Stomach smooth muscle (tissue), 2 donors: ENCODE measurements around the gene MORN1.

Source experiments
- H3K27ac ChIP-seq: one replicate; pipeline ENCODE4 v1.7.0; 2013; ENCODE audit warnings: mild to moderate bottlenecking, low read length, inconsistent platforms
- H3K27me3 ChIP-seq, 2 donors: one replicate each; pipeline ENCODE4 v1.7.0; 2013; ENCODE audit warnings: low read length in 2 of 2; ENCODE audit not compliant: insufficient read depth in 2 of 2, control insufficient read depth in 1 of 2
- H3K36me3 ChIP-seq, 2 donors: one replicate each; pipeline ENCODE4 v1.7.0; 2013; ENCODE audit warnings: low read length in 2 of 2; ENCODE audit not compliant: control insufficient read depth in 2 of 2, insufficient read depth in 2 of 2
- H3K4me1 ChIP-seq: one replicate; pipeline ENCODE4 v1.7.0; 2013; ENCODE audit warnings: low read length; ENCODE audit not compliant: control insufficient read depth, insufficient read depth
- H3K4me3 ChIP-seq, 2 donors: one replicate each; pipeline ENCODE4 v1.7.0; 2013; ENCODE audit warnings: low read length in 2 of 2
- H3K9ac ChIP-seq, 2 donors: one replicate each; pipeline ENCODE4 v1.7.0; 2013; ENCODE audit warnings: low read length in 2 of 2, mild to moderate bottlenecking in 1 of 2
- H3K9me3 ChIP-seq, 2 donors: one replicate each; pipeline ENCODE4 v1.7.0; 2013; ENCODE audit warnings: low read length in 2 of 2; ENCODE audit not compliant: control insufficient read depth in 2 of 2
- donor health status: healthy.
- donor health status: Pancreatic carcinoma.

Gene MORN1

GRCh38 chr1:2304921-2305681 lies 86.3 kb downstream of the MORN1 start:
- Histone ChIP-seq H3K9ac (no peak overlapping the region), H3K36me3 (peaks cover 33% of the 10 kb centered on the region in 2 donors), H3K4me3 (peak overlapping the region; percentile 25 to 29), H3K27ac (peak overlapping the region; percentile 55), H3K27me3 (no peaks in the 10 kb centered on the region), H3K4me1 (peaks cover 51% of the 10 kb centered on the region), H3K9me3 (no peaks in the 10 kb centered on the region)

DNA sequence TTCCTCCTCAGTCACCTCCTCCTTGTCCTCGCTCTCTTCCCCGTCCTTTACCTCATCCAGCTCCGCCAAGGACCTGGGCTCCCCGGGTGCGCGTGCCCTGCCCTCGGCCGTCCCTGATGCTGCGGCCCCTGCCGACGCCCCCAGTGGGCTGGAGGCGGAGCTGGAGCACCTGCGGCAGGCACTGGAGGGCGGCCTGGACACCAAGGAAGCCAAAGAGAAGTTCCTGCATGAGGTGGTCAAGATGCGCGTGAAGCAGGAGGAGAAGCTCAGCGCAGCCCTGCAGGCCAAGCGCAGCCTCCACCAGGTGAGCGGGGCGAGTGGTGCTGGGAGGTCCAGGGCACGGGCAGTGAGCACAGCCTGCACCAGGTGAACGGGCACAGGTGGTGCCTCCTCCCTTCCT lies 87.1 kb downstream of the MORN1 start:
- H3K27me3 ChIP-seq, result no peaks in the 10 kb centered on the region
- H3K27ac ChIP-seq, result peak overlapping the region; percentile 55
- H3K9ac ChIP-seq, result no peak overlapping the region
- H3K4me3 ChIP-seq, result peak overlapping the region in 1 of 2 donors; percentile 25
- H3K36me3 ChIP-seq, result peaks cover 33% of the 10 kb centered on the region in 2 donors
- H3K9me3 ChIP-seq, result no peaks in the 10 kb centered on the region
- peaks cover 58% of the 10 kb centered on the region for H3K4me1 ChIP-seq

DNA sequence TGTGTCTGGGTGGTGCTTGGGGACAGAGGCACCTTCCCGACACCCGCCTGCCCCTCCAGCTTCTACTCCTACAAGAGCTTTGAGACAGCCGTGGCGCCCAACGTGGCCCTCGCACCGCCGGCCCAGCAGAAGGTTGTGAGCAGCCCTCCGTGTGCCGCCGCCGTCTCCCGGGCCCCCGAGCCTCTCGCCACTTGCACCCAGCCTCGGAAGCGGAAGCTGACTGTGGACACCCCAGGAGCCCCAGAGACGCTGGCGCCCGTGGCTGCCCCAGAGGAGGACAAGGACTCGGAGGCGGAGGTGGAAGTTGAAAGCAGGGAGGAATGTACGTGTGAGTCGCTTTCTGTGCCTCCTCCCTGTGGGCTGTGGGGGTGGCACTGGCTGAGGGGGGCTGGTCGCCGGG lies 87.6 kb downstream of the MORN1 start:
- peaks cover 30 to 32% of the 10 kb centered on the region in 2 donors for H3K36me3 ChIP-seq
- H3K4me3 ChIP-seq, result no peak overlapping the region
- no peaks in the 10 kb centered on the region for H3K9me3 ChIP-seq
- no peaks in the 10 kb centered on the region for H3K27me3 ChIP-seq
- peaks cover 63% of the 10 kb centered on the region for H3K4me1 ChIP-seq
- no peak overlapping the region for H3K9ac ChIP-seq
- H3K27ac ChIP-seq, result no peak overlapping the region

DNA sequence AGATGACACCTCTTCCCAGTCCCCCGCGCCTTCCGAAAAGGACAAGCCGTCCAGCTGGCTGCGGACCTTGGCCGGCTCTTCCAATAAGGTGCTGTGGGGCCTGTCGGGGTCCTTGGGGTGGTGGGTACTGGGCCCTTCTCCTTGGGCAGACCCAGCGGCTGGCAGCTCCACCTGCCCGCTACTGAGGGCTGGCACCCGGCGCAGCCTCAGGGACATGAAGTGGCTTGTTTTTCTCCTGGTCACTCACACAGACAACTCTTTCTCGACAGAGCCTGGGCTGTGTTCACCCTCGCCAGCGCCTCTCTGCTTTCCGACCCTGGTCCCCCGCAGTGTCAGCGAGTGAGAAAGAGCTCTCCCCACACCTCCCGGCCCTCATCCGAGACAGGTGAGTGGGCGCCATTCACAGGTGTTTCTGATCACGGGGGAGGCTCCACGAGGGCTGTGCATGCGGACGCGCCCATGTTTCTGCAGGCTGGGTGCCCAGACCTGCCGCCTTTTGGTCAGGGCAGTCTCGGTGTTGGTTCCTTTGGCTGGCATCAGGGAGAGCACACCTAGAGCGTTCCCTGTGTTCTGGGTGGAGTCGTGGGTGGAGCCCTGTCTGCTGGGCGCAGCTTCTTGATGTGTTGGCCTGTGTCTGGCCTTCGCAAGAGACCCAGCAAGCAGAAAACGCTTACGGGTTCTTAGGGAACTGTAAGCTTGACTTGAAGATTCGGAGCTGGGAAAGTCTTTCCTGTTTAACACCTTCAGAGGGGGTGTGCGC lies 88.2 kb downstream of the MORN1 start:
- Histone ChIP-seq H3K4me1 (peaks cover 68% of the 10 kb centered on the region), H3K4me3 (no peak overlapping the region), H3K9me3 (no peaks in the 10 kb centered on the region), H3K27me3 (no peaks in the 10 kb centered on the region), H3K36me3 (peaks cover 25 to 27% of the 10 kb centered on the region in 2 donors), H3K9ac (no peak overlapping the region), H3K27ac (no peak overlapping the region)

DNA sequence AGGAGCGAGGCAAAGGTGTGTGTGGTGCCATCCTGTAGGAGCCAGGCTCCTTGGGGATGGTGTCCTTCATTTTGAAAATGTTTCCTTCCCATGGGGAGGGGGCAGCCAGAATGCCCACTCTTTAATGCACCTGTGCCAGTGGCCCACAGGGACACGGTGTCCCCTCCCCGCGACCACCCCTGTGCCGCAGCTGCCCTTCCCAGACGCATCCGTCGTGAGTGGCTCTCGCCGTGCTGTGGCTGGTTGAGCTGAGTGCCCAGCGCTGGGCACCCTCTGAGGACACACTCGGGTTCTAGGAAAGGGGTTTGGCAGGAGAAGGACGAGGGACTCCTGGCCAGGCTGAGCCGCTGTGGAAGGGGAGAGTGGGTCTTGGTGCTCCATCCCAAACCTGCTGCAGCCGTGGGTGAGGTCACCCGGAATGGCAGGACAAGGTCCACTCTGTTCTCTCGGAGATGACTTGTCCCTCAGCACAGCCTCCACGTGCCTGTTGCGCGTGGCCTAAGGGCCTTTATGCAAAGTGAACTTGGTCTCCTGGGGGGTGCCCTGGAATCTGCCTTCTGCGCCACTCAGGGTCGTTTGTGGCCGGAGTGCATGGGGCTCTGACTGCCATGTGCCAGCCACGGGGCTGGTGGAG lies 88.9 kb downstream of the MORN1 start:
- Histone ChIP-seq H3K36me3 (peaks cover 19% of the 10 kb centered on the region in 2 donors), H3K4me1 (peaks cover 76% of the 10 kb centered on the region), H3K27ac (no peak overlapping the region)

DNA sequence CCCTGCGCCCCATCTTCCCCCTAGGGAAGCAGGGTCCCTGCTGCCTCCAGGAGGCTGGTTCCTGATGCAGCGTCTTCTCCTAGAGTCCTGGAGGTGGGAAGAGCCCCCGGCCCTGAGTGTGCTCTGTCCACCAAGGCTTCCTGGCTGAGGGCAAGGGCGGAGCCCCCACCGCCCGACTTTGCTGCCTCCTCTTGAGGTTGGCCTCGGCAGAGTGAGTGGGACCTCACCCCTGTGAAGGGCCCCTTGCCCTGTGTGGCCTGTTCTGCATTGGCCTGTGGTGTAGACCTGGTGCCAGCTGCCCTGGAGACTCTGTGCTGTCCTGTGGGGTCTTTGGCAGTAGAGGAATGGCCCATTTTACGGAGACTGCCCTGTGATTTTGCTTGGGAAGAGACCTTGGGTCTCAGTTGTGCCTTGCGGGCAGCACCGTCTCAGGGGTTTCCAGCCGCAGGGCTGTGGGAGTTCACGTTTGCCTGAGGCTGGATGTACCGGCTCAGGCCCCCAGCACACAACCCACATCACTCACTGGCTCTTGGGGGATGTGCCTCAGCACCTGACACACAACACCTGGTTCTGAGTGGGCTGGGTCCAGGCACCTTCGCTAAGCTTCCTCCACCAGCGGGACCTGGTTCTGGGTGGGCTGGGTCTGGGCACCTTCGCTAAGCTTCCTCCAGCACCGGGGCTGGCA lies 89.6 kb downstream of the MORN1 start:
- Histone ChIP-seq H3K9ac (no peak overlapping the region), H3K4me1 (peaks cover 76% of the 10 kb centered on the region), H3K4me3 (no peak overlapping the region), H3K36me3 (peaks cover 14% of the 10 kb centered on the region in 2 donors), H3K27me3 (no peaks in the 10 kb centered on the region), H3K9me3 (no peaks in the 10 kb centered on the region), H3K27ac (peak overlapping the region; percentile 60)

More for the DNA sequence above, 88.9 kb downstream of the MORN1 start:
- no peaks in the 10 kb centered on the region for H3K9me3 ChIP-seq
- H3K9ac ChIP-seq, result no peak overlapping the region
- H3K27me3 ChIP-seq, result no peaks in the 10 kb centered on the region
- no peak overlapping the region for H3K4me3 ChIP-seq

DNA sequence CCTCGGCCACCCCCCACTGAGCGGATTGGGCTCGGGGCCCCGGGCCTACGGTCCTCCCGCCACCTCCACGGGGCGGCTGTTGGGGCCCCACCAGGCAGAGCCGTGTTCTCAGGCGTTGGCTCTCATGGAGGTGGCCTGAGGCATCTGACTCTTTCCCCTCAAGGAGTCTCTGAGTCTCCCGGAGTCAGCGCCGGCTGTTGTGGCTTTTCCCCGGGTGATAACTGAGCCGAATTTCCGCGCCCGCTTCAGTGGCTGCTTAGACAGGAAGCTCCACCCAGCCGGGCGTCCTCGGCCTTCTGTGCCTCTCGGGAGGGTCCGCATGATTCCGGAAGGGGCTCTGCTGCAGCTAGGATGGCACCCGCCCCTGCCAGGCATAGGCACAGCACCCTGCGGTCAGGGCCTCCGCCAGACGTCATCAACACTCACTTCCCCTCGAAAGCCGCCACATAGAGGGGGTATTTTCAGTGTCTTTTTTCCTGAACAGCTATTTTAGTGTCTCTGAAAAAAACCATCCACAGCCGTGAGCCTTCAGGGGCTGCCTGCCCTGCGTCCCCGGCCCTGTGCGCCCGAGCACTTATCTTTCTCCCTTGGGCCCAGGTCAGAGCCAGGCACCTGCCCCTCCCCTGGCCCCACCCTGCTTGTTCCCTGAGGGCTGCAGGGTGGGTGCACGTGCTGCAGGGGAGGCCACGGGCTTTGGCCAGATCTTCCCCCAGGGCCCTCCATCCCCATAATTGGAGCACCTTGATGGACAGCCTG lies 90.3 kb downstream of the MORN1 start:
- peaks cover 11 to 14% of the 10 kb centered on the region in 2 donors for H3K36me3 ChIP-seq
- peak overlapping the region; percentile 60 for H3K27ac ChIP-seq
- H3K4me3 ChIP-seq, result peak overlapping the region in 1 of 2 donors; percentile 40
- no peaks in the 10 kb centered on the region for H3K9me3 ChIP-seq
- H3K9ac ChIP-seq, result peak overlapping the region in 1 of 2 donors; percentile 5
- H3K27me3 ChIP-seq, result no peaks in the 10 kb centered on the region
- H3K4me1 ChIP-seq, result peaks cover 78% of the 10 kb centered on the region

DNA sequence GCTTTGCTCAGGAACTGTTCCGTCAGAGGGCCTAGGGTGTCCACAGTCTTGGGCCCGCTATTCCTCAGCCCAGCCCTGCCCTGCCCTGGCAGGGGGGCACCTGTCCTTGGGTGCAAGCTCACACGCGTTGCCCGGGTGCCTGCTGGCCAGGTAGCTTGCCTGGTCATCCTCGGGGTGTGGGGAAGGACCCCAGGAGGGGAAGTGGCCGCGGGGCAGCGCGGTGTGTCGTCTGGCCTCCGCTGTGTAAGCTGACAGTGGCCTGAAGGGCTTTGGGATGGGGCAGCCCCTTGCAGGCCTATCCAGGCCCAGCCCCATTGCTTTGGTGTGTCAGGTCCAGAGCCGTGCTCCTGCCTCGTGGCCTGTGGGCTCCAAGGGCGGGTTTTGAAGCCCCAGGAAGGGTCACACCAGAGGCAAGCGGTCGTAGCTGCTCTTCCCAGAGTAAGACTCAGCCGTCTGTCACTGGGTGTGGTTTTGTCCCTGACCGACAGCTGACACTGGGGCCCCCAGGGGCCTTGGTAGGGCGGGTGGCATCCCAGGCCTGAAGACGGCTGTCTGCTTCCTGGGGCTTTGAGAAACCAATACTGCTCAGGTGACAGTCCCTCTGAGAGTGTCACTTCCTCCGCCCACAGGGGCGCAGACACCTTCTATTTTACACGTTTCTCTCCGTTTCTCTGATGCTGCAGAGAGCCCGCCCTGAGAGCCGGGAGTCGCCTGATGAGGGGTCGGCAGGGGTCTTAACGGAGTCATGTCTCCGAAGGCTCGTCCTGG lies 91.2 kb downstream of the MORN1 start:
- H3K4me1 ChIP-seq, result peaks cover 75% of the 10 kb centered on the region
- peak overlapping the region in 1 of 2 donors; percentile 40 for H3K4me3 ChIP-seq
- peak overlapping the region; percentile 60 for H3K27ac ChIP-seq
- no peaks in the 10 kb centered on the region for H3K27me3 ChIP-seq
- peak overlapping the region in 1 of 2 donors; percentile 38 for H3K9ac ChIP-seq
- peaks cover 9 to 14% of the 10 kb centered on the region in 2 donors for H3K36me3 ChIP-seq
- no peaks in the 10 kb centered on the region for H3K9me3 ChIP-seq

DNA sequence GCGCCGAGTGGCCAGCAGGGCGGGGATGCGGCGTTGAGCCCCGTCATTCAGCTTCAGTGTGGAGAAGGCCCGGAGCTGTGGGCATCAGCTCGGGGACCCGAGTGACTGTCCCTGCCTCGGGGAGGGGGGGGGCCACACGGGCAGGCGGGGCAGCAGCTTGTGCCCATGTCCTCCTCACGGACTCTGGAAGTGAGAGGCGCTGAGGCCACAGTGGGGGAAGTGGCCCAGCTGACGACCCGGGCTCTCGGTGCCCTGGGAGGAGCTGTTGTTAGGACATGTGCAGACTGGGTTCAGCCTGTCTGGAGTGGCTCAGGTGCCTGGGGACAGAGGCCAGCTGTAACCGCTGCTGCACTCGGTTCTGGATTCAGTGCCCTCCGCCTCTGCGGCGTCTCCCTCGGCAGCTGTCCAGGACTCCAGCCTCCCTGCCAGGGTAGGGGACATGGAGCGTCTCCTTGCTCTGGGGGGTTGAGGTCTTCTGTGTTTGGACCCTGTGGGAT lies 92.2 kb downstream of the MORN1 start:
- peak overlapping the region; percentile 60 for H3K27ac ChIP-seq
- H3K4me1 ChIP-seq, result peaks cover 70% of the 10 kb centered on the region
- no peaks in the 10 kb centered on the region for H3K9me3 ChIP-seq
- peak overlapping the region; percentile 21 to 32 for H3K9ac ChIP-seq
- H3K36me3 ChIP-seq, result peaks cover 8 to 9% of the 10 kb centered on the region in 2 donors
- H3K27me3 ChIP-seq, result no peaks in the 10 kb centered on the region
- peak overlapping the region in 1 of 2 donors; percentile 47 for H3K4me3 ChIP-seq
